HepG2 (cell line): ENCODE measurements around the gene ARHGAP5. TPM values are rescaled to one million over a fixed set of nuclear protein-coding genes. Genes with fewer than 3 reads are reported as not detected.

ENCODE experiments used
- AHR ChIP-seq: IDR thresholded peaks from 2 replicates; pipeline ENCODE4 v1.6.1; 2018; ENCODE audit warnings: missing genetic modification reagents, missing compliant biosample characterization
- CERS6 ChIP-seq: sonication (generic); formaldehyde crosslinking; IDR thresholded peaks from 2 replicates; pipeline ENCODE4 v1.5.0; 2020; ENCODE audit warnings: missing genetic modification reagents
- DDIT3 ChIP-seq: sonication (generic); formaldehyde crosslinking; IDR thresholded peaks from 2 replicates; pipeline ENCODE4 v1.4.0; 2020; ENCODE audit warnings: mild to moderate bottlenecking, missing genetic modification reagents
- GLMP ChIP-seq: sonication (generic); formaldehyde crosslinking; IDR thresholded peaks from 2 replicates; pipeline ENCODE4 v1.9.0; 2021; ENCODE audit warnings: missing genetic modification reagents, mild to moderate bottlenecking, borderline replicate concordance
- JUN ChIP-seq: sonication (generic); formaldehyde crosslinking; IDR thresholded peaks from 2 replicates; pipeline ENCODE4 v1.4.0; 2020; ENCODE audit warnings: mild to moderate bottlenecking, missing genetic modification reagents
- NFIC ChIP-seq: IDR thresholded peaks from 2 replicates; pipeline ENCODE4 v1.6.1; 2012; ENCODE audit warnings: mild to moderate bottlenecking, low read length, inconsistent platforms
- PLSCR1 ChIP-seq: sonication (generic); formaldehyde crosslinking; IDR thresholded peaks from 2 replicates; pipeline ENCODE4 v1.5.0; 2020; ENCODE audit warnings: missing genetic modification reagents, mild to moderate bottlenecking, borderline replicate concordance
- ZBED4 ChIP-seq: sonication (generic); formaldehyde crosslinking; IDR thresholded peaks from 2 replicates; pipeline ENCODE4 v1.4.0; 2020; ENCODE audit warnings: missing genetic modification reagents, borderline replicate concordance
- ZBTB33 ChIP-seq: sonication (generic); formaldehyde crosslinking; IDR thresholded peaks from 2 replicates; pipeline ENCODE4 v1.4.0; 2020; ENCODE audit warnings: missing genetic modification reagents
- ZFP37 ChIP-seq: sonication (generic); formaldehyde crosslinking; IDR thresholded peaks from 2 replicates; pipeline ENCODE4 v1.4.0; 2020; ENCODE audit warnings: missing genetic modification reagents, borderline replicate concordance
- ZNF10 ChIP-seq: sonication (generic); formaldehyde crosslinking; IDR thresholded peaks from 2 replicates; pipeline ENCODE4 v1.4.0; 2020; ENCODE audit warnings: mild to moderate bottlenecking, low read depth, missing genetic modification reagents, borderline replicate concordance
- ZNF207 ChIP-seq: fragments of 450-650 bp; IDR thresholded peaks from 2 replicates; pipeline ENCODE4 v1.6.1; 2016; ENCODE audit warnings: antibody characterized with exemption, borderline replicate concordance
- ZNF432 ChIP-seq: sonication (generic); formaldehyde crosslinking; IDR thresholded peaks from 2 replicates; pipeline ENCODE4 v1.5.0; 2020; ENCODE audit warnings: missing genetic modification reagents, mild to moderate bottlenecking, borderline replicate concordance
- ZNF512 ChIP-seq: sonication (generic); formaldehyde crosslinking; IDR thresholded peaks from 2 replicates; pipeline ENCODE4 v1.4.0; 2020; ENCODE audit warnings: mild to moderate bottlenecking, missing genetic modification reagents
- polyA plus RNA-seq, 8 experiments: library from polyadenylated mRNA; depleted of rRNA in 3 of 8; stranded (reverse) in 7 of 8; unstranded in 1 of 8; fragments of >200 nt; fragmentation: Illumina TruSeq in 4 of 8; extraction: Trizol in 4 of 8; gene quantifications; 2 replicates each; pipeline versions ENCODE4 v1.2.1 to v1.2.3, GENCODE V29; 2011 to 2016; ENCODE audit warnings: low read depth in 4 of 8, missing spikeins in 1 of 8, mixed read lengths in 1 of 8; ENCODE audit not compliant: insufficient read depth in 1 of 8
- total RNA-seq, 5 experiments: library from RNA; depleted of rRNA; stranded (reverse); fragments of >200 nt; fragmentation: Illumina TruSeq; extraction: Trizol; gene quantifications; 2 replicates each; pipeline ENCODE4 v1.2.3, GENCODE V29; 2016; ENCODE audit warnings: low read depth in 1 of 5

Gene ARHGAP5
- total and polyA plus RNA-seq, 2 of the 13 experiments (the other 11 are each of a cell fraction or from before 2014, with no cell fraction given): 33.7 to 144 TPM

- peak; percentile 55; the same call in 1 of the 2 replicates for TF ChIP-seq ZNF512 (CRISPR knock-in tag)
- TF ChIP-seq ZFP37: peak; percentile 63; the same call in 1 of the 2 replicates
- TF ChIP-seq ZBED4: no peak
- peak; percentile 14; the same call in 1 of the 2 replicates for TF ChIP-seq ZBTB33 (CRISPR knock-in tag)
- TF ChIP-seq PLSCR1 (CRISPR knock-in tag): 0 out of 2 replicates have a peak, but pooled peaks have one; percentile 38
- TF ChIP-seq DDIT3: no peak
- 0 out of 2 replicates have a peak, but pooled peaks have one; percentile 19 for TF ChIP-seq JUN
- no peak for TF ChIP-seq CERS6 (CRISPR knock-in tag)
- no peak for TF ChIP-seq ZNF207
- TF ChIP-seq AHR (CRISPR knock-in tag): no peak; the same call in 1 of the 2 replicates
- TF ChIP-seq GLMP: no peak
- no peak for TF ChIP-seq NFIC
- TF ChIP-seq ZNF432 (CRISPR knock-in tag): no peak
- TF ChIP-seq ZNF10 (CRISPR knock-in tag): no peak
Measured at GRCh38 chr14:32077081-32078022, at the start of gene ARHGAP5 (continued).
